Fibroblast of lung (primary cell): ENCODE measurements around the gene EFCAB6. TPM values are rescaled to one million over a fixed set of nuclear protein-coding genes. Genes with fewer than 3 reads are reported as not detected.

Experiments used
- DNase-seq, 2 donors: peaks; one replicate each; pipeline versions ENCODE4 v3.0.0 to v3.0.0-alpha.2; 2010; ENCODE audit warnings: low read depth in 2 of 2
- H2AFZ ChIP-seq: 2 replicates; pipeline ENCODE4 v1.5.1; 2012; ENCODE audit warnings: low read length, control low read depth, inconsistent platforms
- H3K27ac ChIP-seq: 2 replicates; pipeline ENCODE4 v1.5.1; 2011; ENCODE audit warnings: low read length, control low read depth; ENCODE audit not compliant: insufficient read depth
- H3K27me3 ChIP-seq: 2 replicates; pipeline ENCODE4 v1.5.1; 2011; ENCODE audit warnings: mild to moderate bottlenecking, low read length; ENCODE audit not compliant: control insufficient read depth, insufficient read depth
- H3K36me3 ChIP-seq: 2 replicates; pipeline ENCODE4 v1.5.1; 2011; ENCODE audit warnings: low read length; ENCODE audit not compliant: control insufficient read depth, insufficient read depth
- H3K4me1 ChIP-seq: 2 replicates; pipeline ENCODE4 v1.5.1; 2011; ENCODE audit warnings: low read length; ENCODE audit not compliant: control insufficient read depth, insufficient read depth; ENCODE audit errors: extremely low read depth
- H3K4me2 ChIP-seq: 2 replicates; pipeline ENCODE4 v1.5.1; 2011; ENCODE audit warnings: low read length, control low read depth; ENCODE audit not compliant: insufficient read depth; ENCODE audit errors: extremely low read depth
- H3K4me3 ChIP-seq, 4 experiments: fragments of 200-600 bp in 1 of 4; sonication (generic) in 1 of 4; replicated peaks in 1 of 4; 2 replicates each; pipeline ENCODE4 v1.5.1; 2011 to 2016; ENCODE audit warnings: low read length in 4 of 4, low read depth in 3 of 4, mild to moderate bottlenecking in 3 of 4, control low read depth in 2 of 4, inconsistent platforms in 1 of 4, mixed read lengths in 1 of 4; ENCODE audit not compliant: insufficient read depth in 1 of 4; ENCODE audit errors: control extremely low read depth in 1 of 4
- H3K79me2 ChIP-seq: 2 replicates; pipeline ENCODE4 v1.5.1; 2012; ENCODE audit warnings: mild to moderate bottlenecking, low read length, inconsistent platforms; ENCODE audit not compliant: control insufficient read depth, insufficient read depth
- H3K9ac ChIP-seq: 2 replicates; pipeline ENCODE4 v1.5.1; 2011; ENCODE audit warnings: mild to moderate bottlenecking, low read length, control low read depth; ENCODE audit not compliant: insufficient read depth
- H3K9me3 ChIP-seq: 2 replicates; pipeline ENCODE4 v1.5.1; 2012; ENCODE audit warnings: low read depth, low read length; ENCODE audit not compliant: control insufficient read depth, insufficient read depth
- H4K20me1 ChIP-seq: 2 replicates; pipeline ENCODE4 v1.5.1; 2011; ENCODE audit warnings: low read length; ENCODE audit not compliant: control insufficient read depth, insufficient read depth; ENCODE audit errors: extremely low read depth
- EZH2 ChIP-seq: IDR thresholded peaks from 2 replicates; pipeline ENCODE4 v1.5.1; 2012; ENCODE audit warnings: low read length, control low read depth, mild to moderate bottlenecking; ENCODE audit errors: missing control alignments
- polyA plus RNA-seq, 2 donors: library from polyadenylated mRNA; depleted of rRNA in 1 of 2; stranded (reverse) in 1 of 2; unstranded in 1 of 2; fragments of >200 nt; gene quantifications; 2 replicates each; pipeline ENCODE4 v1.2.1, GENCODE V29; 2011 to 2012; ENCODE audit warnings: missing spikeins in 1 of 2
- total RNA-seq: library from RNA; depleted of rRNA; stranded (reverse); fragments of >200 nt; gene quantifications from 2 replicates; pipeline ENCODE4 v1.2.1, GENCODE V29; 2014
- TF ChIP-seq, protein P1 (sequence below), 2 donors: IDR thresholded peaks in 1 of 2; conservative IDR thresholded peaks in 1 of 2; 1 replicate in 1 of 2; 2 replicates in 1 of 2; pipeline ENCODE4 v1.5.1; 2011 to 2012; ENCODE audit warnings: low read length in 2 of 2, control low read depth in 1 of 2, inconsistent platforms in 1 of 2, low read depth in 1 of 2, mild to moderate bottlenecking in 1 of 2

Gene EFCAB6
- total and polyA plus RNA-seq, 2 donors (not counting 1 experiment from before 2014, with no cell fraction given), result 1.0 to 1.5 TPM

DNA sequence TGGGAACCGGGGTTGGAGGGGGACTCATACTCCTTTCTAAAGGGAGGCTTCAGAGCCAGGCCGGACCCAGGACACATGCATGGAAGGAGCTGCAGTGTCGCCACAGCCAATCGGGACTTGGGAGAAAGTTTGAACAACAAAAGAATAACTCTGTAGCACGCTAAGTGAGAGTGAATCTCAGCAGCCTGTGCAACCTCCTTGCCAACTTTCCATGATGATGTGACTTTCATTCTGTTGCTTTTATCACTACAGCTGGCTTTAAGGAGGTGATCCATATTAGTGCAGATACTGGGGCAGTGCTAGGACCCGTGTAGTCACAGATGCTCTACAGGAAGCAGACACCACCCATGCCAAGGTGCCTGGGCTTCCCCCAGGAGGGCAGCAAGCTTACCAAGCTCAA lies 243.0 kb downstream of the EFCAB6 start:
- no peak overlapping the region for H3K27ac ChIP-seq
- H3K4me3 ChIP-seq, result no peak overlapping the region
- no peak overlapping the region for H3K9ac ChIP-seq
- no peaks in the 10 kb centered on the region for H3K36me3 ChIP-seq
- H3K4me2 ChIP-seq, result no peak overlapping the region
- no peaks in the 10 kb centered on the region for H3K9me3 ChIP-seq
- no peaks in the 10 kb centered on the region for H3K4me1 ChIP-seq
- H3K79me2 ChIP-seq, result no peaks in the 10 kb centered on the region
- H4K20me1 ChIP-seq, result no peaks in the 10 kb centered on the region
- DNase-seq, result no peak
- H3K27me3 ChIP-seq, result no peaks in the 10 kb centered on the region
- no peak overlapping the region for H2AFZ ChIP-seq
- TF ChIP-seq, protein P1, sequence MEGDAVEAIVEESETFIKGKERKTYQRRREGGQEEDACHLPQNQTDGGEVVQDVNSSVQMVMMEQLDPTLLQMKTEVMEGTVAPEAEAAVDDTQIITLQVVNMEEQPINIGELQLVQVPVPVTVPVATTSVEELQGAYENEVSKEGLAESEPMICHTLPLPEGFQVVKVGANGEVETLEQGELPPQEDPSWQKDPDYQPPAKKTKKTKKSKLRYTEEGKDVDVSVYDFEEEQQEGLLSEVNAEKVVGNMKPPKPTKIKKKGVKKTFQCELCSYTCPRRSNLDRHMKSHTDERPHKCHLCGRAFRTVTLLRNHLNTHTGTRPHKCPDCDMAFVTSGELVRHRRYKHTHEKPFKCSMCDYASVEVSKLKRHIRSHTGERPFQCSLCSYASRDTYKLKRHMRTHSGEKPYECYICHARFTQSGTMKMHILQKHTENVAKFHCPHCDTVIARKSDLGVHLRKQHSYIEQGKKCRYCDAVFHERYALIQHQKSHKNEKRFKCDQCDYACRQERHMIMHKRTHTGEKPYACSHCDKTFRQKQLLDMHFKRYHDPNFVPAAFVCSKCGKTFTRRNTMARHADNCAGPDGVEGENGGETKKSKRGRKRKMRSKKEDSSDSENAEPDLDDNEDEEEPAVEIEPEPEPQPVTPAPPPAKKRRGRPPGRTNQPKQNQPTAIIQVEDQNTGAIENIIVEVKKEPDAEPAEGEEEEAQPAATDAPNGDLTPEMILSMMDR (conservative IDR thresholded peaks at IDR 0.05 in 1 of 2, IDR thresholded peaks at IDR 0.05 in 1 of 2; ENCODE audit: low read depth in 1 of 2, low read length in 2 of 2), result no peak
- no peak for TF ChIP-seq EZH2

DNA sequence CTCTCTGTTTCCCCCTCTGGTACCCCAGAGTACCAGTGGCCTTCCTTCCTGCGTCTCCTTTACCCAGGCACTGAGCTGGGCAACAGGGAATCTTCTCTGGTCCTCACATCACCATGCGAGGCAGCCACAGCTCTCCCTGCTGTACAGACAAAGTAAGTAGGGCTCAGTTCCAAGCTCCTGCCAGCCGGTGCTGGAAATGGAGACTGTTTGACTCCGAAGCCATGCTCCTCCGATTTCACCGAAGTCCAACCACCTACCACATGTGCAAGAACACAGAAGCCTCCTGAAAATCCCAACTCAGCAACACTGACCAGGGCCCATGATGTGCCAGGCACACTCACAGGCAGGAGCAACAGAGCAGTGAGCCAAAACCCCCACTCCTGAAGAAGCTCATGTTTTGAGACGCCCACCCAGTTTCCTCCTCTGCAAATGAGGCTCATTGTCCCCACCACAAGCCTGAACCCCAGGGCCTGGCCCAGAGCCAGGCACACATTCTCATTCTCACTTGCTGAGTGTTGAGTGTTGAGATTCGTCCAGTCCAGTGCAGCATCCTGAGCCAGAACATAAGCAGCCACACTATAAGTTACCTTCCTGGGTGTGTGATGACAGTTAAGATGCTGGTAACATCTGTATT lies 244.3 kb downstream of the EFCAB6 start:
- no peaks in the 10 kb centered on the region for H3K4me1 ChIP-seq
- no peaks in the 10 kb centered on the region for H3K27me3 ChIP-seq
- no peaks in the 10 kb centered on the region for H4K20me1 ChIP-seq
- H3K4me2 ChIP-seq, result no peak overlapping the region
- no peak for TF ChIP-seq EZH2
- TF ChIP-seq, protein P1 (conservative IDR thresholded peaks at IDR 0.05 in 1 of 2, IDR thresholded peaks at IDR 0.05 in 1 of 2; ENCODE audit: low read depth in 1 of 2, low read length in 2 of 2), result no peak
- no peak overlapping the region for H3K9ac ChIP-seq
- no peaks in the 10 kb centered on the region for H3K36me3 ChIP-seq
- H3K9me3 ChIP-seq, result no peaks in the 10 kb centered on the region
- H3K79me2 ChIP-seq, result no peaks in the 10 kb centered on the region
- H2AFZ ChIP-seq, result no peak overlapping the region
- no peak overlapping the region for H3K27ac ChIP-seq
- H3K4me3 ChIP-seq, result no peak overlapping the region
- DNase-seq, result peak in 1 of 2 donors; percentile 2

DNA sequence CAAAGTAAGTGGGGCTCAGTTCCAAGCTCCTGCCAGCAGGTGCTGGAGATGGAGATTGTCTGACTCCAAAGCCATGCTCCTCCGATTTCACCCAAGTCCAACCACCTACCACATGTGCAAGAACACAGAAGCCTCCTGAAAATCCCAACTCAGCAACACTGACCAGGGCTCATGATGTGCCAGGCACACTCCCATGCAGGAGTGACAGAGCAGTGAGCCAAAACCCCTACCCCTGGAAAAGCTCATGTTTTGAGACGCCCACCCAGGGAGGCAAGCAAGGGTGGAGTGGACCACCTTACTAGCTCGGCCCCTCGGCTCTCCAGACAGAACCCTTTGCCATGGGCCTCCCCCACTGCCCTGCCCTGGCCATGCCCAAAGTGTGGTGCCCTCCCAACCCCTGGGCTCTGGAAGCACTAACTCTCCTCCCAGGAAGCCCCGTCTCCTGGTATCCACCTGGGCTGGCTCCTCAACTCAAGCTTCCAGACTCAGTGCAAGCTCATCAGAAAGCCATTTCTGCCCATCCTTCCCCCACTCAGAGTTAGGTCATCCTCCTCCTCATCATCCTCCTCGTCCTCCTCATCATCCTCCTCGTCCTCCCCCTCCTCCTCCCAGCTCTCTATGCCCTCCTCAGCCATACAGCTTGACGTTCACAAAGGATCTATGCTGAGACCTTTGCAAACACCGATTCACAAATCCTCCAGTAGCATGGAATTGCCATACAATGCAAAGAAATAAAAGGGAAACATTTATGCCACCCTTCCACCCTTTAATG lies 245.4 kb downstream of the EFCAB6 start:
- no peaks in the 10 kb centered on the region for H3K36me3 ChIP-seq
- H4K20me1 ChIP-seq, result no peaks in the 10 kb centered on the region
- H2AFZ ChIP-seq, result no peak overlapping the region
- no peak overlapping the region for H3K4me2 ChIP-seq
- H3K9me3 ChIP-seq, result no peaks in the 10 kb centered on the region
- H3K4me1 ChIP-seq, result no peaks in the 10 kb centered on the region
- H3K27ac ChIP-seq, result no peak overlapping the region
- no peak overlapping the region for H3K9ac ChIP-seq
- no peak for TF ChIP-seq EZH2
- TF ChIP-seq, protein P1 (conservative IDR thresholded peaks at IDR 0.05 in 1 of 2, IDR thresholded peaks at IDR 0.05 in 1 of 2; ENCODE audit: low read depth in 1 of 2, low read length in 2 of 2), result no peak
- H3K4me3 ChIP-seq, result no peak overlapping the region
- DNase-seq, result no peak
- no peaks in the 10 kb centered on the region for H3K79me2 ChIP-seq
- H3K27me3 ChIP-seq, result no peaks in the 10 kb centered on the region
